HCT116 (cell line): ENCODE results near the gene KRT26.

Source experiments
- ELF1 ChIP-seq: IDR thresholded peaks from 2 replicates; pipeline ENCODE4 v1.6.1; 2012; ENCODE audit warnings: low read depth, borderline replicate concordance
- EZH2 ChIP-seq: fragments of 200-600 bp; sonication (generic); IDR thresholded peaks from 2 replicates; pipeline ENCODE4 v1.6.1; 2017; ENCODE audit warnings: antibody characterized with exemption, mixed run types
- EZH2phosphoT487 ChIP-seq: fragments of 200-600 bp; IDR thresholded peaks from 2 replicates; pipeline ENCODE4 v1.6.1; 2018; ENCODE audit warnings: antibody characterized with exemption, borderline replicate concordance
- JUND ChIP-seq: IDR thresholded peaks from 2 replicates; pipeline ENCODE4 v1.6.1; 2012
- POLR2A ChIP-seq: IDR thresholded peaks from 2 replicates; pipeline ENCODE4 v1.7.0; 2011; ENCODE audit warnings: borderline replicate concordance; ENCODE audit not compliant: insufficient read depth, insufficient read length; ENCODE audit errors: extremely low read depth
- POLR2AphosphoS5 ChIP-seq: IDR thresholded peaks from 2 replicates; pipeline ENCODE4 v1.6.1; 2011; ENCODE audit warnings: mild to moderate bottlenecking, low read depth, low read length, moderate library complexity
- SIN3A ChIP-seq: IDR thresholded peaks from 2 replicates; pipeline ENCODE4 v1.6.1; 2012; ENCODE audit warnings: low read depth
- SRF ChIP-seq: IDR thresholded peaks from 2 replicates; pipeline ENCODE4 v1.6.1; 2012; ENCODE audit warnings: low read depth
- TCF7L2 ChIP-seq: IDR thresholded peaks from 2 replicates; pipeline ENCODE4 v1.7.0; 2011; ENCODE audit warnings: borderline replicate concordance, inconsistent platforms; ENCODE audit not compliant: insufficient read depth, insufficient read length; ENCODE audit errors: extremely low read depth
- TF ChIP-seq, protein P1 (sequence below), 3 experiments: fragments of 200-600 bp in 1 of 3; sonication (generic) in 1 of 3; IDR thresholded peaks in 2 of 3; conservative IDR thresholded peaks in 1 of 3; 2 replicates each; pipeline ENCODE4 v1.5.1; 2012 to 2017; ENCODE audit warnings: low read depth in 2 of 3, low read length in 2 of 3, antibody characterized with exemption in 1 of 3, borderline replicate concordance in 1 of 3, control low read depth in 1 of 3, mild to moderate bottlenecking in 1 of 3, mixed read lengths in 1 of 3, mixed run types in 1 of 3, moderate library complexity in 1 of 3; ENCODE audit not compliant: insufficient read depth in 1 of 3
- TF ChIP-seq, protein P2 (sequence below): IDR thresholded peaks from 2 replicates; pipeline ENCODE4 v1.6.1; 2012; ENCODE audit warnings: low read depth
- TF ChIP-seq, protein P3 (sequence below): IDR thresholded peaks from 2 replicates; pipeline ENCODE4 v1.6.1; 2012

DNA sequence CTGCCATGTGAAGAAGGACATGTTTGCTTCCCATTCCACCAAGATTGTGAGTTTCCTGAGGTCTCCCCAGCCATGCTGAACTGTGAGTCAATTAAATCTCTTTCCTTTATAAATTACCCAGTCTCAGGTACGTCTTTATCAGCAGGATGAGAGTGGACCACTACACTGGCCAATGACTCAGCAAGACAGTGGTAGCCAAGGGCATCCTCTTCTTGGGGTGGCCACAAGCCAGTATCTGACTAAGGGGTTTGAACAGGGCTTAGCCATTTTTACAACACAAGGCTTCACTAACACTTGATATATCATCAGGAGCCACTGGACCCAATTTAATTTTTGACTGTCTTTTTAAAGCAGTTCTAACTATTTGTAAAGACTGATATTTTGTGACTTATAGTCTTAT, 47.3 kb downstream of the KRT26 start:
- TF ChIP-seq POLR2AphosphoS5, result no peak
- TF ChIP-seq POLR2A, result no peak
- TF ChIP-seq EZH2, result no peak
- TF ChIP-seq, protein P1, sequence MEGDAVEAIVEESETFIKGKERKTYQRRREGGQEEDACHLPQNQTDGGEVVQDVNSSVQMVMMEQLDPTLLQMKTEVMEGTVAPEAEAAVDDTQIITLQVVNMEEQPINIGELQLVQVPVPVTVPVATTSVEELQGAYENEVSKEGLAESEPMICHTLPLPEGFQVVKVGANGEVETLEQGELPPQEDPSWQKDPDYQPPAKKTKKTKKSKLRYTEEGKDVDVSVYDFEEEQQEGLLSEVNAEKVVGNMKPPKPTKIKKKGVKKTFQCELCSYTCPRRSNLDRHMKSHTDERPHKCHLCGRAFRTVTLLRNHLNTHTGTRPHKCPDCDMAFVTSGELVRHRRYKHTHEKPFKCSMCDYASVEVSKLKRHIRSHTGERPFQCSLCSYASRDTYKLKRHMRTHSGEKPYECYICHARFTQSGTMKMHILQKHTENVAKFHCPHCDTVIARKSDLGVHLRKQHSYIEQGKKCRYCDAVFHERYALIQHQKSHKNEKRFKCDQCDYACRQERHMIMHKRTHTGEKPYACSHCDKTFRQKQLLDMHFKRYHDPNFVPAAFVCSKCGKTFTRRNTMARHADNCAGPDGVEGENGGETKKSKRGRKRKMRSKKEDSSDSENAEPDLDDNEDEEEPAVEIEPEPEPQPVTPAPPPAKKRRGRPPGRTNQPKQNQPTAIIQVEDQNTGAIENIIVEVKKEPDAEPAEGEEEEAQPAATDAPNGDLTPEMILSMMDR (IDR thresholded peaks at IDR 0.05 in 2 of 3, conservative IDR thresholded peaks at IDR 0.05 in 1 of 3; ENCODE audit: borderline replicate concordance in 1 of 3, insufficient read depth in 1 of 3, low read depth in 2 of 3, low read length in 2 of 3), result no peak
- TF ChIP-seq, protein P2, sequence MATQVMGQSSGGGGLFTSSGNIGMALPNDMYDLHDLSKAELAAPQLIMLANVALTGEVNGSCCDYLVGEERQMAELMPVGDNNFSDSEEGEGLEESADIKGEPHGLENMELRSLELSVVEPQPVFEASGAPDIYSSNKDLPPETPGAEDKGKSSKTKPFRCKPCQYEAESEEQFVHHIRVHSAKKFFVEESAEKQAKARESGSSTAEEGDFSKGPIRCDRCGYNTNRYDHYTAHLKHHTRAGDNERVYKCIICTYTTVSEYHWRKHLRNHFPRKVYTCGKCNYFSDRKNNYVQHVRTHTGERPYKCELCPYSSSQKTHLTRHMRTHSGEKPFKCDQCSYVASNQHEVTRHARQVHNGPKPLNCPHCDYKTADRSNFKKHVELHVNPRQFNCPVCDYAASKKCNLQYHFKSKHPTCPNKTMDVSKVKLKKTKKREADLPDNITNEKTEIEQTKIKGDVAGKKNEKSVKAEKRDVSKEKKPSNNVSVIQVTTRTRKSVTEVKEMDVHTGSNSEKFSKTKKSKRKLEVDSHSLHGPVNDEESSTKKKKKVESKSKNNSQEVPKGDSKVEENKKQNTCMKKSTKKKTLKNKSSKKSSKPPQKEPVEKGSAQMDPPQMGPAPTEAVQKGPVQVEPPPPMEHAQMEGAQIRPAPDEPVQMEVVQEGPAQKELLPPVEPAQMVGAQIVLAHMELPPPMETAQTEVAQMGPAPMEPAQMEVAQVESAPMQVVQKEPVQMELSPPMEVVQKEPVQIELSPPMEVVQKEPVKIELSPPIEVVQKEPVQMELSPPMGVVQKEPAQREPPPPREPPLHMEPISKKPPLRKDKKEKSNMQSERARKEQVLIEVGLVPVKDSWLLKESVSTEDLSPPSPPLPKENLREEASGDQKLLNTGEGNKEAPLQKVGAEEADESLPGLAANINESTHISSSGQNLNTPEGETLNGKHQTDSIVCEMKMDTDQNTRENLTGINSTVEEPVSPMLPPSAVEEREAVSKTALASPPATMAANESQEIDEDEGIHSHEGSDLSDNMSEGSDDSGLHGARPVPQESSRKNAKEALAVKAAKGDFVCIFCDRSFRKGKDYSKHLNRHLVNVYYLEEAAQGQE, result no peak
- TF ChIP-seq TCF7L2, result no peak
- no peak for TF ChIP-seq SIN3A
- TF ChIP-seq, protein P3, sequence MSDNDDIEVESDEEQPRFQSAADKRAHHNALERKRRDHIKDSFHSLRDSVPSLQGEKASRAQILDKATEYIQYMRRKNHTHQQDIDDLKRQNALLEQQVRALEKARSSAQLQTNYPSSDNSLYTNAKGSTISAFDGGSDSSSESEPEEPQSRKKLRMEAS, result no peak
- no peak for TF ChIP-seq EZH2phosphoT487
- no peak for TF ChIP-seq JUND
- TF ChIP-seq SRF, result no peak
- no peak for TF ChIP-seq ELF1
